ENCODE results near the gene SPATA13. TPM values are rescaled to one million over a fixed set of nuclear protein-coding genes. Genes with fewer than 3 reads are reported as not detected.
A peak's percentile ranks its signal among the peaks of the same experiment; 100 is the strongest.

Gene SPATA13
- total and polyA plus RNA-seq, 10 of the 15 experiments (the other 5 are each of a cell fraction or from before 2014, with no cell fraction given) = 2.4 to 11.1 (median 10.2) TPM

GRCh38 chr13:24274452-24275021 is 114.0 kb downstream of the SPATA13 start (continued):
- TF ChIP-seq ETV6 (conservative IDR thresholded peaks at IDR 0.05 in 1 of 2, IDR thresholded peaks at IDR 0.05 in 1 of 2; ENCODE audit: borderline replicate concordance in 1 of 2, low read depth in 1 of 2) (peak in 1 of 2 experiments; percentile 70; a peak in 1 of 4 replicates), BACH1 (IDR thresholded peaks at IDR 0.05; ENCODE audit: borderline replicate concordance) (peak; percentile 36; the same call in 1 of the 2 replicates), MTA2 (IDR thresholded peaks at IDR 0.05; ENCODE audit: low read depth) (peak; percentile 87), RELA (IDR thresholded peaks at IDR 0.05; ENCODE audit: borderline replicate concordance, partially characterized antibody) (peak; percentile 81), SRF (IDR thresholded peaks at IDR 0.05; ENCODE audit: low read depth in 2 of 2, low read length in 2 of 2) (peak in 1 of 2 experiments; percentile 86; a peak in 2 of 4 replicates), POU2F2 (IDR thresholded peaks at IDR 0.05; ENCODE audit: borderline replicate concordance, low read depth, low read length) (peak; percentile 39; the same call in 1 of the 3 replicates), NBN (IDR thresholded peaks at IDR 0.05) (peak; percentile 88), ESRRA (IDR thresholded peaks at IDR 0.05; ENCODE audit: low read length) (no peak), RCOR1 (conservative IDR thresholded peaks at IDR 0.05; ENCODE audit: low read depth, low read length) (no peak), MEF2B (IDR thresholded peaks at IDR 0.05; ENCODE audit: partially characterized antibody, poor library complexity, severe bottlenecking) (peak; percentile 67), SPI1 (IDR thresholded peaks at IDR 0.05; ENCODE audit: borderline replicate concordance, insufficient read depth, low read depth, low read length) (peak; percentile 66), TCF3 (IDR thresholded peaks at IDR 0.05; ENCODE audit: borderline replicate concordance, insufficient read depth, low read depth, low read length) (peak; percentile 97; the same call in 1 of the 2 replicates), CBX5 (IDR thresholded peaks at IDR 0.05; ENCODE audit: low read depth) (0 out of 2 replicates have a peak, but pooled peaks have one; percentile 54), ATF7 (IDR thresholded peaks at IDR 0.05; ENCODE audit: low read depth) (peak; percentile 72; the same call in 1 of the 2 replicates), NR2C2 (IDR thresholded peaks at IDR 0.05; ENCODE audit: borderline replicate concordance, control insufficient read depth, insufficient read length, low read depth) (no peak), NFYB (IDR thresholded peaks at IDR 0.05; ENCODE audit: insufficient read depth, low read depth, low read length) (no peak), DPF2 (IDR thresholded peaks at IDR 0.05) (peak; percentile 74), CREM (IDR thresholded peaks at IDR 0.05; ENCODE audit: low read depth) (peak; percentile 69), PAX5 (IDR thresholded peaks at IDR 0.05; ENCODE audit: borderline replicate concordance, low read depth, low read length) (peak; percentile 99), SP1 (IDR thresholded peaks at IDR 0.05; ENCODE audit: low read depth, low read length) (no peak), ATF3 (IDR thresholded peaks at IDR 0.05; ENCODE audit: borderline replicate concordance, extremely low read depth, low read depth, low read length) (no peak), IKZF1 (conservative IDR thresholded peaks at IDR 0.05) (peak; percentile 94), CHD4 (IDR thresholded peaks at IDR 0.05) (no peak)
- TF ChIP-seq, protein P1, sequence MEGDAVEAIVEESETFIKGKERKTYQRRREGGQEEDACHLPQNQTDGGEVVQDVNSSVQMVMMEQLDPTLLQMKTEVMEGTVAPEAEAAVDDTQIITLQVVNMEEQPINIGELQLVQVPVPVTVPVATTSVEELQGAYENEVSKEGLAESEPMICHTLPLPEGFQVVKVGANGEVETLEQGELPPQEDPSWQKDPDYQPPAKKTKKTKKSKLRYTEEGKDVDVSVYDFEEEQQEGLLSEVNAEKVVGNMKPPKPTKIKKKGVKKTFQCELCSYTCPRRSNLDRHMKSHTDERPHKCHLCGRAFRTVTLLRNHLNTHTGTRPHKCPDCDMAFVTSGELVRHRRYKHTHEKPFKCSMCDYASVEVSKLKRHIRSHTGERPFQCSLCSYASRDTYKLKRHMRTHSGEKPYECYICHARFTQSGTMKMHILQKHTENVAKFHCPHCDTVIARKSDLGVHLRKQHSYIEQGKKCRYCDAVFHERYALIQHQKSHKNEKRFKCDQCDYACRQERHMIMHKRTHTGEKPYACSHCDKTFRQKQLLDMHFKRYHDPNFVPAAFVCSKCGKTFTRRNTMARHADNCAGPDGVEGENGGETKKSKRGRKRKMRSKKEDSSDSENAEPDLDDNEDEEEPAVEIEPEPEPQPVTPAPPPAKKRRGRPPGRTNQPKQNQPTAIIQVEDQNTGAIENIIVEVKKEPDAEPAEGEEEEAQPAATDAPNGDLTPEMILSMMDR (IDR thresholded peaks at IDR 0.05 in 2 of 3, conservative IDR thresholded peaks at IDR 0.05 in 1 of 3; ENCODE audit: control insufficient read depth in 2 of 3, extremely low read depth in 1 of 3, insufficient read depth in 1 of 3, low read depth in 3 of 3, low read length in 3 of 3) = no peak
- TF ChIP-seq, protein P2, sequence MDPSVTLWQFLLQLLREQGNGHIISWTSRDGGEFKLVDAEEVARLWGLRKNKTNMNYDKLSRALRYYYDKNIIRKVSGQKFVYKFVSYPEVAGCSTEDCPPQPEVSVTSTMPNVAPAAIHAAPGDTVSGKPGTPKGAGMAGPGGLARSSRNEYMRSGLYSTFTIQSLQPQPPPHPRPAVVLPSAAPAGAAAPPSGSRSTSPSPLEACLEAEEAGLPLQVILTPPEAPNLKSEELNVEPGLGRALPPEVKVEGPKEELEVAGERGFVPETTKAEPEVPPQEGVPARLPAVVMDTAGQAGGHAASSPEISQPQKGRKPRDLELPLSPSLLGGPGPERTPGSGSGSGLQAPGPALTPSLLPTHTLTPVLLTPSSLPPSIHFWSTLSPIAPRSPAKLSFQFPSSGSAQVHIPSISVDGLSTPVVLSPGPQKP (IDR thresholded peaks at IDR 0.05; ENCODE audit: low read depth, low read length) = no peak

Measured in GM12878 (cell line).